ENCODE results near the gene KDR.

The KDR gene

DNA sequence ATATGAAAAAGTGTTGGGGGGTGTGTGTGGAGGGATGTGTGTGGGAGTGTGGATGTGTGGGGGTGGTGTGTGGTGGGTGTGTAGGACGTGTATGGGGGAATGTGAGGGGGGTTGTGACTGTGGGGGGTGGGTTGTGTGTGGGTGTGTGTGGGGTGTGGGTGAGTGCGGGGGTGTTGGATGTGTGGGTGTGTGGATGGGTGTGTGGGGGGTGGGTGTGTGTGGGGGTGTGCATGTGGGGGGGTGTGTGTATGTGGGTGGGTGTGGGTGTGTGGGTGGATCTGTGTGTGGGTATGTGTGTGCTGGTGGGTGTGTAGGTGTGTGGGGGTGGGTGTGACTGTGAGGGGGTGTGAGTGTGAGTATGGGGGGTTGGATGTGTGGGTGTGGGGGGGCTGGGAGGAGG lies 47.8 kb downstream of the KDR start:
- DNase-seq = no peak

DNA sequence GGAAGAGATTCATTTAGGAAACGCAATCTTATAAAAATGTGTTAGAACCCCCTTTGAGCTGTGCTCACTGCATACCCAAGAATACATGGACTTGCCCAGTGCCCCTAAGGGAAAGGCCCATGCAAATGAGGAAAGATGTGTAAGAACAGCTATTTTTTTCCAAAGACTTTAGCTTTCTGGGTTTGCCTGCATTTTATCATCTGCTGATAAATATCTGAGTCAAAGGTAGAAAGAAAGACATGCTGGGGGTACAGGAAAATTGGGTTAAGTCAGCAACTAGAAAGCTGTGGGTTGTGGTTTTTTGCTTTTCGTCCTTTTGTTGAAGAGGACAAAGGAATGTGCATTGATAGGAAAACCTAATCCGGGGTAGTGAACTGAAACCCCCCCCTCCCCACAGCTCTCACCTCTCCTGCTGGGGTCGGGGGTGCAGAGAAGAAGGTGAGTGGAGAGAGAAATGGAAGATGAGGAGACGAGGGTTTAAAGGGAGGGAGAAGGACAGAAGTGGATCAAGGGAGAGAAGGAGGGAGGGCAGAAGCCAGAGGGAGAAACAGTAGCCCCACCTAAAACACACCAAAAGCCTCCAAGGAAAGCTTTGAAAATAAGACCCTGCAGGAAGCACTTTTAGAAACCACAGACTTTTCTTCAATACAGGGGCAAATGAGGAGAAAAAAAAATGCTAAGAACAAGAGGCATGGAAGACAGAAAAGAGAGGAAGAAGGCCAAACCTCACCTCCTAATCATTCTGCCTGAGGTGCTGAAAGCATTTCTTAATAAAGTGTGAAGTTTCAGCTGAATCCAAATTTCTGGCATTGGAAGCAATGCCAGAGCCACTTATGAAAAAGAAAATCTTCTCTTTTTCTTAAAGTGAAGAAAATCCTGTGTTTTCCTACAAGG lies 49.3 kb downstream of the KDR start:
- no peak for DNase-seq

DNA sequence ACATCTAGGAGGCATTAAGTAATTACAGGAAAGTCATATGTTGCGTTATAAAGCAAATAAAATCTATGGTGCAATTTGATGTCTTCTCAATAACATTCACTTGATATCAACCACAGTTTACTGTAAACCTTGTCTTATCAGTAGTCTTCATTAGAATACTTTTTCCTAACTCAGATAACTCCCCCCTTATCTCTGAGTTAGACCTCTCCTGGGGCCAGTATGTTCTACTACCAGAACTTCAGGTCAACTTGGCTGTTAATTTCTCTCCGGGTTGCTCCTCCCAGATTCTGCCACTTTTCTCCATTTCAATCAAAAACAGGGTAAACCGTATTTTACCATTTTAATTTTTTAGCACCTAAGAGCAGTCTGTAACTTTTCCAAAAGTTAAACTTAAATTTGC lies 50.0 kb downstream of the KDR start:
- no peak for DNase-seq

DNA sequence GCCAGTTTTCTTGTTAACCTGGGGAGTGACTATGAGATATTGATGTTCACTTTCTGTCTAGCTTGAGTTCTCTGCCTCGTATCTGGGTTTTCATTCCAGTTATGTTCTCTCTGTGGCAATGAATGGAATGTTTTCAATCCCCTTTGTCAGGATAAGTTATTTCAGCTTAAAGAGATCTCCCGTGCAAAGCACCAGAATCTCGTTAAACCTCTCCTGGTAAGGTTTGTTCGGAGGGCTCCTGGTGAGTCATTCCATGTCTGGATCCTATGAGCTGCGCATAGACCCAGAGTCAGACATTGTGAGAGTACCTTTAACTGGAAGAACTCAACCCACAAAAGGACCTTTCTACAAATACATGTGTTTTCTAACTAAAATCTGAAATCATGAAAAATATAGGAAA lies 51.0 kb downstream of the KDR start:
- DNase-seq = no peak

DNA sequence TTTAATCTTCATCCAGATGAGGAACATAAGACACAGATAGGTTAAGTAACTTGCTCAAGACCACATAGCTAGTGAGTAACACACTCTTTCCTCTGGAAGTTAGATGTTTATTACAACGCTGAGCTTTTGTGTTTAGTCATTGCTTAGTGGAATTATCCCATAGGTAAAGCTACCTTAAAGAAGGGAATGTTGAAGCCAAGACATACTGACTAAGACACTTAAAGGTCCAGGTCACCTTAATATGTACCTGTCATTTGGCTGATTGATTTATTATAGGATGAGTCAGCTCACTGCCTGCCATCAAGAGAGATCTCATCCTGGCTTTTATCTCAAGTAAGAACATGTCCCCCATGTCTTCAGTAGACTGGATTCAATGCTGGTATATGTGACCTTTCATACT lies 53.4 kb downstream of the KDR start:
- no peak for DNase-seq

DNA sequence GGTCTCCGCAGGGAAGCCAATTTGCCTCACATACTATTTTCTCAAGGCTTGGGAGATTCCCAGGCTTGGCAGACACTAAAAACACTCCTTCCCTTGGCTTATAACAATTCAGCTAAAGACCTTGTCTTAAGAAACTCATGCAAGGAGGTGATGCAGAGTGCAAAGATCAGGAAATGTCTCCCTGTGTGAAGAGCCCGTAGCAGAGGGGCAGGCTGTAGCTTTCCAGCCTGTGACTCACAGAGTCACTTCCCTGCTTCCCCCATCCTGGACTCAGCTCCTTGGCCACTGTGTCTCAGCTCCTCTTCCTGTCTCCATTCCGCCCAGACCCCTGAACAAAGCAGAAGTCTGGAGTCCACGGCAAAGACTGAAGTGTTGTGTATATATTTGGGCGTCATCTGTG lies 56.1 kb downstream of the KDR start:
- DNase-seq = no peak

DNA sequence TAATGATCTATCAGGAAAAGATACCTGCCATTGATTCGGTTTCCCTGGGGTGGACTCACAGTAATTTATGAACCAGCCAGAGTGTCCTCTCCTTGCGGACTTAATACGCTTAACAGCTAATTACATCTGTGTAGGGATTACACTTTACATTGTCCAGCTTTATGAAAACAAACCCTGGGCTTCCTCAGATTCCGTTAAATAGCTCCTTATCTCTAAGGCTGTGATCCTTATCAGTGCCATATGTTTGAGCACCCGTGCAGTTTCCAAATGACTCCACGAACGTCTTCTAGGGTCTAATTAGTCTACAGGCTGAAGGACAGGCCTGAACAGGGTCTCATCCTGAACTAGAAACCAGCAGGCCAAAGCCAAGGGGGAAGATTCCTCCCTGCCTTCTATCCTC lies 56.9 kb downstream of the KDR start:
- DNase-seq = no peak

DNA sequence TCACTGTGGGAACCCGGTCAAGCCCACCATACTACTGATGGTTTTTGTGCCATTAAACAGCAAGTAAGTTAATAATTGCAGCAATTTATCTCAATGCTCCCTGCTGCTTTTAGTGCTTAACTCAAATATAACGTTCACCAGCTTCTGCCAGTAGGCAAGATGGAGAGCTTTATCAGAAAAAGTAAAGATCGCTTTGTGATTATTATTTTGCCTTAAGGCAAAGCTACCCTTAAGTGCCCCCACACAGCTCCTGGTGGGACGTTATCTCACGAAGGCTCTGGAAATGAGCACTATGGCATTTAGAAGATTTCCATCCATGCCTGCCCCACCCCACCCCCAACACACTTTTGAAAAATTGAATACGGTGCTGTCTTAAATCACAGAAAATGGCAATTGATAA lies 59.4 kb downstream of the KDR start:
- no peak for DNase-seq

DNA sequence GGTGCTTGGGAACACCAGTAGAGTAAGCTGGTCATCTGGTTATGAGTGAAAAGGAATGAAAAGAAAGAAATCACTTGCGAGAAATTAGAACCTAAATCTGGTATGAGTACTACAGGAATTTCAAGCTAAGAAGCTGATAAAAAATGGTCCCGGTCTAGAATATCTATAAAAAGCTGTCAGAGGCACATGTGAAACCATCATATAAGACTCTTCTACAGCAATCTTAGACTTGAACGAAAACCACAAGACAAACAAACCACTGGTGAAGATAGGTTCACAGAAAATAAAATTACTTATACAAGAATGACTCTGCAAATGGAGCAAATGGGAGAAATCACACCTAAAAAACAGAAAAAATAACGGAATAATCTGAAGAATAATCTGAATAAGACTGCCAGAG lies 69.9 kb downstream of the KDR start:
- no peak for DNase-seq

DNA sequence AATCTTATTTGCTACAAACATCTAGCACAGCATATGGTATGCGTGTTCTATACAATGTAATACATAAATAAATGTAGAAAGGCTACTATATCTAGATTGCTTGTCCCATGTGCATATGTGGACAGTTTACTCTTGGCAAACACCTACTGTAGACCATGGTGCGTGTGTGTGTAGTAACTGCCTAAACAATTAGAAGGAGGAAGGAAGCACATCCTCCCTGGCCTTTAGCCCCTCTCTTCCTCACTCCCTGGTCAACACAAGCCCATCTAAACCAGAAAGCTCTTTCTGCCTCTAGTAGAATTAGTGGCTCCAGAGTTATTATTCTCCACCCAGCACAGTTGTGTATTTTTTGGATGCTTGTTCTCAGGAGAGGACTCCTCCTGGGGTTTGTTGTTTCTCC lies 73.9 kb downstream of the KDR start:
- DNase-seq = no peak

DNA sequence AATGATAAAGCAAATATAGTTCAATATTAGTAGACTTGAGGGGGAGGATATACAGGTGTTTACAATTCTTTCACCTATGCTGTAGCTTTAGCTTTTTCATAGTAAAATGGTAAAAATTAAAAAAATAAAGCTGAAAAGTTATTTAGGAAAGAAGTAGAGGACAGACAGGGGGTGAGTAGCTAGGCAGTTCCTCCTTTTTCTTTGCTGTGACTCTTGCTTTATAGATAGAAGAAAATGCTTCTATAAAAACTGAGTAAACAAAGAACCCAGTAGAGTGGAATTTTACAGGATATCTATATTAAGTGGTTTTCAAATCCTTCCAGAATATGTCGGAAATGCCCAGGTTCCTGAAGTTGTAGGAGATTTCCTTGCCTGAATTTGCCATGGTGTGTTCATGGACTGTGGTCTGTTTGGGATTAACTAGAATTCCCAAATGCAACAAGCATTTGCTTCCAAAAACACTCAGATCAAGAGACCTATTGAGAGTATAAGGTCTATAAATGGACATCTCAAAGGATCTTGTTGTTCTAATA lies 74.9 kb downstream of the KDR start:
- no peak for DNase-seq

DNA sequence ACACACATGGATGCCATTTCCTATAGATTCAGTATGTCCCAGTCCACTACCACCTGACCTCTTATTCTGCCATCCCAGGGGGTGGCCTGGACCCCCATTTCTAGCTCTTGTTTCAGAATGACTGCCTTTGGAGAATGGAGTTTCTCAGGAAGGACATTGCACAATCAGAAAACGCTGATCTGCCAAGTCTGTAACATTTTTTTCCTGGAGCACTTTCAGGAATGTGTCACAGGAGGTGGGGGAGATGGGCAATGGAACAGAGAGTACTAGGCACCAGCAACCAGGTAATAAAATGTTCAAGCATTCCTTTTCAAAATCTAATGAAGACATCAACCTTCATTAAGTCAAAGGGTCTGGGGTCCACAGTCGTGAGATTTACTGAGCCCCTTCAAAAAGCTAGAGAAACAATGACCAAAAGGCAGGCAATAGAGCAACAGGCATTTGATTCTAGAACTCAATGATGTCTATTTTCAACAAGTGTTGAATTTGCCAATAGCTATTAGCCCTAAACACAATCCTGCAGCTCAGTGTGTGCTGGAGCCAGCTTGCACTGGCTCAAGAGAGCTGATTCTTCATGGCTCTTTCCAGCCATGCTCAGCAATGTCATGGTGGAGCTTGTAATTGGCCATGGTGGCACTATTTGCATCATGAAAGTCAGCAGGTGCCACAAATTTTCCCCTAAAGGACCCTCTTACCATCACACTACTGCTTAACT lies 87.1 kb downstream of the KDR start:
- no peak for DNase-seq

DNA sequence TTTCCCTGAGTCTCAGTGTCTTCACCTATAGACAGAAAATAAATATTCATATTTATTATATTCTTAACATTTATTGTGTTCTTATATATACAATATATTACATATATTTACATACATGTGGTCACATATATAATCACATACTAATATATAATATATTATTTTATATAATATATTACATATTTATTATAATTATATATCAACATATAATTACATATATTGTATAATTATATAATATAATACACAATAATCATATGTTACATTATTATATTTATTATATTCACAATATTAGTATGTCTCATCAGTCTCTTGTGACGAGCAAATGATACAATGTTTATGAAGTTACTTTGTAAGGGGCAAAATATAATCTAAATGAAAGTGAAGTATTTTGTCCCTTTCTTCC lies 87.7 kb downstream of the KDR start:
- no peak for DNase-seq

DNA sequence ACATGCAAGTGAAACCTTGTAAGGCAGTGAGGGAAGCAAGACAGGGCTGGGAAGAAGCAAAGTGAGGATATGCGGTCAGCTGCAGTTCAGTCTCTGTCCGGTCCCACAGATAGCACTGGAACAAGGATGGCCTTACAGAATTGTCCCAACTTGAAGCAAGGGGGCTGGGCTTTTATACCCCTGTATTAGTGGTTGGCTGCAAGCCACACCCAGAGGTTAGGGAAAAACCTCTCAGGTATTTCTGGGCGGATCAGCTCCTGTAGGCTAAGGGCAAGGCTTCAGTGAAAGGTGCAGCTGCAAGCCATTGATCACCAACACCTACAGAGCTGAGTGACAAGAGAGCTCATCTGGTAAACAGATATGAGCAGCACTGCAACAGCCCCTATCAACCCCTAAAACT lies 89.0 kb downstream of the KDR start:
- DNase-seq = no peak

DNA sequence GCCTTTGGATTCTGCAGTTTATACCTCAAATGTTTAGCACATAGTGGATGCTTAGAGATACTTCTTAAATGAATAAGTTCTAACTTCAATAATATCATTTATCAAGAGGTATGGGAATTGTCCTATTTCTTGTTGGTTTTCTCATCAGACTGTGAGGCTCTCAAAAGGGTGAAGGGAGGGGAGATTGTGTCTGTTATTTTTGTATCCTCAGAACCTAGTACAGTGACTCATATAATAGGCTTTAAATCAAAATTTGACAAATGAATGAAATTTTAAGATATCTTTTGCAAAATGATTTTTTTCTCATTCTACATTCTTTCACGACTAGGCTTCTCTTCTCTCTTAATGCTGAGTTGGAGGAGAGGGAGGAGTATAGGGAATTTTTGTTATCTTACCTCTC lies 89.5 kb downstream of the KDR start:
- no peak for DNase-seq

DNA sequence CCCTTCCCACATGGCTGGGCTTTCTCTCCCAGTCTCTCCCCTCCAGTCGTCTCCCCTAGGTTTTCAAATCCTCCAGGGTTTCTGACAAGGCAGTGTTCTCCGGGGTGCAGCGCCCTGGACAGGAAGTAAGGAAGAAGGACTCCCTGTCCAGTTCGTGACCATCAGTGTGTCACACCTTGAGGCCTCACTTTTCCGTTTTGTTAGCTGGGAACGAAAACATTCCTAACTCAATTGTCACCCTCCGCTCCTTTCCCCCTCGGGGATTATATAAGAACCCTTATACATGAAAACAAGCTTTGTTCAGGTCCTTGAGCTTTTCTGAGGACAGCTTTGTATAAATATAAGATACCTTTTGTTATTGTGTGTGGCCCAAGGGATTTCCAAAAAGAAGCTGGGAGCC lies 92.1 kb downstream of the KDR start:
- no peak for DNase-seq

DNA sequence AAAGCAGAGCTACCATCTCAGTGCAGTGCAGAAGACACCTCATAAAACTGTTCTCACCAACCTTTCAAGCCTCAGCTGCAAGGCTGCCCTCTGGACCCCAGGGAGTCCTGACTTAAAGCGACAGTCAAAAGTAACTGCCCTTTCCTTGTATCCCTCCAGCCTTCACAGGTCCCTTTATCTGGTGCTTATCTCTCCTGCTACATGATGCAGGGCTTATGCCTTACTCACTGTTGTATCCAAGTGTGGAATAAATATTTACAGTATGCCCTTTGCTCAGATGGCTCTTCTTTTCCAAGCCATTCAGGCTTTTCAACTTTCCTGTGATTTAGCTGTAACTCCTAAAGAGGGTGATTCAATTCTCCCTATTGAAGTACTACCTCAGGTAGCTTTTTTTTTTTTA lies 92.6 kb downstream of the KDR start:
- no peak for DNase-seq

DNA sequence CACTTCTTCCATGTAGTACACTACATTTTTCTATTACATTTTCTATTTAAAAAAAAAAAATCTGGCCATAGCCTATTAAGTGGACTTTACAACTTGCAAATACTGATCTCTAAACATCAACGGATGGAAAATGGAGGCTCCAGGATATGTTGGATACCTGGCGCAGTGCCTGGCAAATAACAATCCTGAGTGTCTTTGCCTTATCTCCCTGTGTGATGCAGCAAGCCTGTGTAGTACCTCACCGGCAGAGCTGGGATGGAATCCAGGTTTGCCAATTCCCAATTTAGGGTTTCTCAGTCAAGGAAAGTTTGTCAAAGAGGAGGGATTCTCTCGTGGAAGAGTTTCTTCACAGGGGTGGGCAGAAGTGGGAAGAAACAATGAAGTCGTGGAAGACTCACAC lies 93.2 kb downstream of the KDR start:
- no peak for DNase-seq

DNA sequence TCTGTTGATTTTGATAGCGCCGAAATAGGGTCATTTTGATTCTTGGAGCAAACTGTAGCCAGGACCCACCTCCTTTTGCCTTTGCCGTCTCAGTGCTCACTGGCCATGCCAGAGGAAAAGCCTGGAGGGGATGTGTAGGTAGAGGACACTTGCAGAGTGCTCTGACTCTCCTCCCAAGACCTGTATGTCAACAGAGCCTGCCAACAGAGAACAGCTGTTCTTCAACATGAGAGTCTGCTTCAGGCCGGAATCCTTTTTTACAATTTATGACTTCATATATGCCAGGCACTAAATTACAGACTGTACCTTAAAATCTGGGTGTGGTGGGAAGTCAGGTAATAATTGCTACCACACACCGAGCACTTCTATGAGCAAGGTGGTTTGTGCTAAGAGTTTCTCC lies 94.2 kb downstream of the KDR start:
- DNase-seq = no peak

DNA sequence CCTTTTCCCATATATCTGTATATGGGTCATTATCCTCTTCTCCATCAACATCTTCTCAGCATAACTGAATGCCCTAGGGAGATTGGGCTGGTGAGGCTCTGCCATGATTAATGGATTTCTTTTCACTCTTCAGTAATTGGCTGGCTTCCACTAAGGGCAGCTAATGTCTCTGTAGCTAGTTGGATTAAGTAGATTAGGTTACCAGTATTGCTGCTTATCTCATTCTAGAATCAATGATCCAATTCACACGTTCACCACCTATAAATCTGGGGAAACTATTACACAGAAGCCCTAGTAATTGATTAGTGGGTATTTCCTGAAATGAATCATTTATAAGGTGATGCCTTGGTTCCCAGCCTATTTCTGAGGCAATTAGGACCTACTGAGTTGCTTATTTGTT lies 94.8 kb downstream of the KDR start:
- DNase-seq = no peak

DNA sequence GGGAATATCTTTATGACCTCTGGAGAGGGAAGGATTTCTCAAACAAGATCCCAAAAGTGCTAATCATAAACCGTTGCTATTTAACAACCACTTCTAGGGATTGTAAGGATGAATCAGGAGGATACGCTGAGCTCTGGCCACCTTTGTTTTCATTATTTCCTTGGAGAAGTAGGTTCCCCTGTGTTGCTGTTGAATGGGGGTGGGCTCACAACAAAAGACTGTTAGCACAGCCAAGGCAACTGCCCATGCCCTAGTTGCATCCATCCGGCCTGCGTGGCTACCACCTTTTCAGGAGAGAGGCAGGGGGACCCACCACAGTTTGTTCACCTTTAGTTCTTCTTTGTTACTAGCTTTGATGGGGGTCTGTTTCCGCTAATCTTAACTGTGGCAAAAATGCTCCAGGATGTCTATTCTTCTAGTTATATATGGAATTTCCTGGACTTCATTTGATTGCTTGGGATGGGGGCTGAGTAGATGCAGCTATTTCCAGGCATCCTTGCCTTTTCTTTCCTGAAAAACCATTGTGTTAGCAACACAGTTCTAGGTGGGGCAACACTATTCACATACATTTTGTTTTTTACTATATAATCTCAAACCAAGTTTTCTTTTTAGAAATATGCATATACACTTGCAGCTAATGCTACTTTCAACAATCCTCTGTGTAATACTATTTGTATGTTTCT lies 95.4 kb downstream of the KDR start:
- DNase-seq = no peak

DNA sequence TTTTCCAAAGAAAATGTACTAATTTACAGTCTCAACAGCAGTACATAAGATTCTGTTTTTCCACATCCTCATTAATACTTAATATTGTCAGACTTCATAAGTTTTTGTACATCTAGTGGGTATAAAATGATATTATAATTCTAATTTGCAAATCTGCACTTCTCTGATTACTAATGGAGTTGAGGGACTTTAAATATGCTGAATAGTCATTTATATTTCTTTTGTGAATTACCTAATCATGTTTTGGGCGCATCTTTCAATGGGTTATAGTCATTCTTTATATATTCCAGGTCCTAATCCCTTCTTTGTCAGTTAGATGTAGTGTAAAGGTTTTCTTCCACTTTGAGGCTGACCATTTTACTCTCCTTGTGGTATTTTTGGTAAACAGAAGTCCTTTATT lies 96.1 kb downstream of the KDR start:
- DNase-seq = no peak
